Ramos (cell line): ENCODE data around the gene ZNF2.

ENCODE experiments used
- in situ Hi-C: fragments of 300-500 bp; cut with MboI; formaldehyde crosslinking; loops from one replicate; pipeline ENCODE4 v1.14.3; 2022; ENCODE audit warnings: low sequenced_read_pairs; ENCODE audit not compliant: unreplicated experiment

Gene ZNF2

DNA sequence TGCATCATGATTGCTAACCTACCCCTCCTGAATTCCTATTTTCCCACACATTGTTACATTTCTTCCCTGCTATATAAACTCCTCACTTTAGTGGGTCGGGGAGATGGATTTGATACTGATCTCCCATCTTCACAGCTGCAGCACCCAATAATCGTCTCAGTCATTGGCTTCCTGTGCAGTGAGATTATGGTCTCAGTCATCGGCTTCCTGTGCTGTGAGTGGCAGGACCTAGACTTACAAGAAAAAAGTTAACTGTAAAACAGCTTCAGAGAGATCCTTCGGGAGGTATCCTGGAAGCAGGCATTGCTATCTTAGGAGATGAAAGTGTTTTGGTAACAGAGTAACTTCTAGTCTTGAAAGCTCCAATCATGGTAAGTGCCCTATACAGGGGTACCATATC, 38.3 kb downstream of the ZNF2 start:
- in situ Hi-C loops: no loop called here

DNA sequence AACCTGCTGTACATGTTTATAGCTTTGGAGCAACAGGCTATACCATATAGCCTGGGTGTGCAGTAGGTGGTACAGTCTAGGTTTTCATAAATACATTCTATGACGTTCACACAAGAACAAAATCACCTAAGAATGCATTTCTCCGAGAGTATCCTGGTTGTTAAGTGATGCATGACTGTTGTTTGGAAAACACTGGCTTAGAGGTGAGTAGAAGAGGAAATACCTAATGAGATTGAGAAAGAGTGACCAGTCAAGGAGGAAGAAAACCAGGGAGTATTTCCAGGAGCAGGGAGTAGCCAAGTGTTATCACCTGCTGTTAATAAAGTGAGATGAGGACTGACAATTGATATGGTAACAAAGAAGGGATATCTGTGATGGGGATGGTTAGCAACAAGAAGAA, 38.8 kb downstream of the ZNF2 start:
- in situ Hi-C loops: no loop called here

DNA sequence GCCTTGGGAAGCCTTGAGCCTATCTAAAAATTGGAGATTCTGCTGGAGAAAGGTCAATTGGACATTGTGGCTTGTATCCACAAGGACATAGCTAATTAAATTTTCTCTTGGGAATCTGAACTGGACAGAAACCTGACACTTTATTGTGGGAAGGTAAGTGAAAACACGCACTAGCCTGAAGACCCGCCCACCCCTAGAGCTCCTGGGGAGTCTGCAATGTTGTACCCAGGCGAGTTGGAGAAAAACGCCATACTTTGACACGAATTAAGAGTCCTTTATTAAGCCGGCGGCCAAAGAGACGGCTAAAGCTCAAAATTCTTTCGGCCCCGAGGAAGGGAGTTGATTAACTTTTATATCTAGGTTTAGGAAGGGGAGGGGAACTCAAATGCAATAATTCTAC, 40.5 kb downstream of the ZNF2 start:
- in situ Hi-C loops: no loop called here

DNA sequence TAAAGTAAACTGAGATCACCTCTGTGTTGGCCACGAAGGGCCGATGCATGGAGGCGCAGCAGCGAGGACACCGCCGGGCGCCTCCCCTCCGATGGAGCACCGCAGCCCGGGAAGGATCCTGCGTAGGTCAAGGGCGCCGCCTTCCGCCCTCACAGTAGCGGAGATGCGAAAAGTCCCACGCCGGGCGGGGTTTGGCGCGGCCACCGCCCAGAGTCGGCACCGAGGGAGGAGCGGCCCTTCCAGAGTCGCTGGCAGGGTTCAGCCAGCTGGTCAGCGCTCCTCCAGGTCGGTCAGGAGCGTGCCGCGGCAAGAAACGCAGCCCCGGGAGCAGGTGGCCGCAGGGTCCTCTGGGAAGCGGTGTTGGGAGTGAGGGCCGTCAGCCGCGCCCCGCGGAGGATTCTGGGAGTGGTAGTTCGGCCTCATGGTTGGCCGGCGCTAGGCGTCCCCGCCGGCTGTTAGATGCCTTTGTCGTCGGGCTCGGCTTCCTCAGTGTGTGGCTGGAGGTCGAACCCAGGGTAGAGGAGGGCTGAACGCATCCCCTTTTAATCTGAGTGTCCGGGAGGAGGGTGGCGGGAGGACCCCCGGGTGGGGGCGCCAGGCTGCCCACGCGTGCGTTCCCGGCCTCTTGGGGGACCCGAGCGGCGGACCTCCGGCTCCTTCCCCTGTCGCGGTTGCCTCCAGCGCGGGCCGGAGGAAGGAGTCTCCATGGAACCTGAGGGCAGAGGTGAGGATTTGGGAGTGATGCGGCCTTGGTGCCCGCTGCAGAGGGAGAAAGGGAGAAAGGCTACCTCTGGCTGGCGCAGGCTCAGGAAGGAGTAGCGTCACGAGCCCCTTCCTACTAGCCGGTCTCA, 41.7 kb downstream of the ZNF2 start, which contains the start of gene ZNF892:
Gene ZNF892 (plus strand): TSS at position 411 of the 851 bp plus-strand sequence. CDS start 295 bp downstream, at position 706.
- in situ Hi-C loops: no loop called here

DNA sequence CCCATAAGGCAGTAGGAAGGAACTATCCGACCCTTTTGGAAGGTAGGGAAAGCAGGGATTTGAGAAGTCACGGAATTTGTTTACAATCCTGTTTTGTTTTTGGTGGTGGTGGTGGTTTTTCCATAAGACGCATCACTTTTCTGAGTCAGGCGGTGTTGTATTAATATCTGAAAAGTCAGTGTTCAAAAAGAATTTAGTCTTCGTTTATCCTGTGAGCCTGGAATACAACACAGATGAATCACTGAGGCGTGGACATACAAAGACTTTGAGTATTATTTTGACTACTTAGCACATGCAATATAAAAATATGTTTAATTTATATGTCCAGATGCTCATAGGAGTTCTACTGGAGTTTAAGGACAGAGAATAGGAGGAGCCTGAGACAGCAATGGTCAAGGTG, 42.5 kb downstream of the ZNF2 start:
- in situ Hi-C loops: no loop called here

DNA sequence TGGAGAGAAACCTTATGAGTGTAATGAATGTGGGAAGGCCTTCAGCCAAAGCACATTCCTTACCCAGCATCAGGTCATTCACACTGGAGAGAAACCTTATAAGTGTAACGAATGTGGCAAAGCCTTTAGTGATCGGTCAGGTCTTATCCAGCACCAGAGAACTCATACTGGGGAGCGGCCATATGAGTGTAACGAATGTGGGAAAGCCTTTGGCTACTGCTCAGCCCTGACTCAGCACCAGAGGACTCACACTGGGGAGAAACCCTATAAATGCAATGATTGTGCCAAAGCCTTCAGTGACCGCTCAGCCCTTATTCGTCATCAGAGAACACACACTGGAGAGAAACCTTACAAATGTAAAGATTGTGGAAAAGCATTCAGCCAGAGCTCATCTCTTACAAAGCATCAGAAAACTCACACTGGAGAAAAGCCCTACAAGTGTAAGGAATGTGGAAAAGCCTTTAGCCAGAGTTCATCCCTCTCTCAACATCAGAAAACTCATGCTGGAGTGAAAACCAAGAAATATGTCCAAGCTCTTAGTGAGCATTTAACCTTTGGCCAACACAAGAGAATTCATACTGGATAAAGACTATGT, 49.5 kb downstream of the ZNF2 start:
- in situ Hi-C loops: no loop called here

DNA sequence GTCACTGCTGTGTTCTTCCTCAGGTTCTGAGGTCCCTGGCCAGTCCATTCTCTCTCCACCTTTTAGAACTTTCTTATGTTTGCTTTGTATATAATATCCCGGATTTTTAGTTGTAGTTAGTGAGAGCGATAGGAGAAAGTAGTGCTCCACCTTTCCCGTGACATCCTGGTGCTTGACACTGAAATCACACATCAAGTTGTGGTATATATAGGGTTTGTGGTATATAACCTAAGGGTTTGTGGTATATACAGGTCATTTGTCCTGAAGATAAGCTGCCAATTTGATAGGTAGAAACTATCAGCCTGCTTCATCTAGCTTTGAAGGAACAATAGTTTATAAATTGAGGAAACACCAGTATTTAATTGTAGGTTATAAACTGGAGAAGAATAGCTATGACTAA, 54.8 kb downstream of the ZNF2 start:
- in situ Hi-C loops: no loop called here

DNA sequence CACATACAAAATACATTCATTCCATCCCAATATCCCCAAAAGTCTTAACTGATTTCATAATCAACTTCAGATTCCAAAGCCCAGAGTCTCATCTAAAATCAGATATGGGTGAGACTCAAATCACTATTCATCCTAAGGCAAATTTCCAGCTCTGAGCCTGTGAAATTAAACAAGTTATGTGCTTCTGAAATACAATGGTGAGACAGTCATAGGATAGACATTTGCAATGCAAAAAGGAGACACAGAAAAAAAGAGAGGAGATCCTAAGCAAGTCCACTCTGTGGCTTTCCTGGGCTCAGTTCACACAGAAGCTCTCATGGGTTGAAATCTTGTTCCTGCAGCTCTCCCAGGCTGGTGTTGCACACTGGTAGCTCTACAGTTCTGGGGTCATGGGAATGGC, 60.0 kb downstream of the ZNF2 start:
- in situ Hi-C loops: no loop called here

DNA sequence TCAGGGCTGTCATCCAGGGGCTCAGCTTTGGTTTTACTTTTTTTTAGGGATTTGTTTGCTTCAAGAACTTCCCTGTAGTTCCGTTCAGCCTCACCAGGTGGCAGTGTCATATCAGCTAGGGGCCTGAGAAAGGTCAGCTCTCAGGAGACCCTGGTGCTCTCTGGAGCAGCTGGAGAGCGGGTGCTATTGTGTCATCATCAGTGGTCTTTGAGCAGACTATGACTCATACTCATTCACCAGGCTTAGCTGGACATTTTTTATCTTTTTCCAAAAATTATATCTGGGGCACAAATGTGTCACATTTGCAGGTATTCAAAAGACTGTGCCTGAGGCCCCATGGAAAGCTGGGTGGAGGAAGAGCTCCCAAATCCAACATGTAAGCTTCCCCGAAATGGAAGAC, 66.1 kb downstream of the ZNF2 start:
- in situ Hi-C loops: no loop called here

DNA sequence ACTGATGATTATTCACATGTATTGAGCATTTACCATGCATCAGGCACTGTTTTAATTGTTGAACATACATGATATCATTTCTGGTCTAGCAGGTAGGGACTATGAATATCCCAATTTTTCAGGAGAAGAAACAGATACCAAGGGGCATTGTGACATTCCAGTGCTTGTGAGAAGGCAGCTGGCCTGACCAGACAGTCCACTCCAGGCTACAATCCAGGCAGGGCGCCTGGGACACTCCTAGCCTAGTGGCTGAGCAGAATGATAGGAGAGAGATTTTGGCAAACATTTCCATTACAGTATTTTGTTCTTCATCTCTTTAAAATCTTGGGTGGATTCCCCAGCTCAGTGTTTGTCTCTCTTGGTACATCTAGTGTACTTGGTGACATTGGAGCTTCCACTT, 66.6 kb downstream of the ZNF2 start:
- in situ Hi-C loops: no loop called here
